Measurements from ENCODE around the gene SLC9A3. TPM values are rescaled to one million over a fixed set of nuclear protein-coding genes. Genes with fewer than 3 reads are reported as not detected.

Gene SLC9A3
- total RNA-seq, 1 experiment from 2014 or later, result 1.9 TPM

DNA sequence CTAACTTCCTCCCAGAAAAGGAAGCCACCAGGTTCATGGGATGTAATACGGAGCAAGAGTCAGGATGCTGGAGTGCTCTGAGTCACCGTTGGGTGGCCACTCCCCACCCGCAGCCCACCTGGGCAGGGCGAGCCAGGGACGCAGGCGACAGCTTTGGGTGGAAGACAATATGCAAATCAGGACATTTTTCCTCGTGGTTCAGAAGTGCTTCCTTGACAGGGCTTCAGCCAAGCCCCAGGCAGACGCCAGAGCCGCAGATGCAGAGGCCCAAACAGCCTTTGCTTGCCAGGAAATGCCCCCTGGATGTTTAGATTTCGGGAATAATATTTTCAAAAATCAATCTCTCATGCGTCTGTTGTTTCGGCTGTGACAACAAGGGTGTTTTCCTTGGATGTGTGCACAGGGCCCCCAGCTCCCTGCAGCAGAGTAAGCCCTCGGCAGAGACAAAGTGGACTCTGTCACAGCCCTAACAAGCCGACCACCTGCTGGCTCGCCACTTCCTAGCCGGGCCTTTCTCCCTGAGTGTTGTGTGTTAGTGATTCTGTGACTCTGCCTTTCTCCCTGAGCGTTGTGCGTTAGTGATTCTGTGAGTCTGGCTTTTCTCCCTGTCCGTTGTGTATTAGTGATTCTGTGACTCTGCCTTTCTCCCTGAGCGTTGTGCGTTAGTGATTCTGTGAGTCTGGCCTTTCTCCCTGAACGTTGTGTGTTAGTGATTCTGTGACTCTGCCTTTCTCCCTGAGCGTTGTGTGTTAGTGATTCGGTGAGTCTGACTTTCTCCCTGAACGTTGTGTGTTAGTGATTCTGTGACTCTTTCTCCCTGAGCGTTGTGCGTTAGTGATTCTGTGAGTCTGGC lies 11.8 kb upstream of the SLC9A3 start:
- ChIA-PET CTCF (no interaction called here), POLR2A (ENCODE audit: low non-redundant PET) (no interaction called here)
- BruUV-seq (replicated peaks), result no TSS peak
- TF ChIP-seq, protein P1, sequence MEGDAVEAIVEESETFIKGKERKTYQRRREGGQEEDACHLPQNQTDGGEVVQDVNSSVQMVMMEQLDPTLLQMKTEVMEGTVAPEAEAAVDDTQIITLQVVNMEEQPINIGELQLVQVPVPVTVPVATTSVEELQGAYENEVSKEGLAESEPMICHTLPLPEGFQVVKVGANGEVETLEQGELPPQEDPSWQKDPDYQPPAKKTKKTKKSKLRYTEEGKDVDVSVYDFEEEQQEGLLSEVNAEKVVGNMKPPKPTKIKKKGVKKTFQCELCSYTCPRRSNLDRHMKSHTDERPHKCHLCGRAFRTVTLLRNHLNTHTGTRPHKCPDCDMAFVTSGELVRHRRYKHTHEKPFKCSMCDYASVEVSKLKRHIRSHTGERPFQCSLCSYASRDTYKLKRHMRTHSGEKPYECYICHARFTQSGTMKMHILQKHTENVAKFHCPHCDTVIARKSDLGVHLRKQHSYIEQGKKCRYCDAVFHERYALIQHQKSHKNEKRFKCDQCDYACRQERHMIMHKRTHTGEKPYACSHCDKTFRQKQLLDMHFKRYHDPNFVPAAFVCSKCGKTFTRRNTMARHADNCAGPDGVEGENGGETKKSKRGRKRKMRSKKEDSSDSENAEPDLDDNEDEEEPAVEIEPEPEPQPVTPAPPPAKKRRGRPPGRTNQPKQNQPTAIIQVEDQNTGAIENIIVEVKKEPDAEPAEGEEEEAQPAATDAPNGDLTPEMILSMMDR (conservative IDR thresholded peaks at IDR 0.05; ENCODE audit: low read depth, low read length), result no peak
- TF ChIP-seq EZH2 (IDR thresholded peaks at IDR 0.05; ENCODE audit: borderline replicate concordance, low read depth, low read length, poor library complexity, severe bottlenecking), result no peak
- no peak for DNase-seq (ENCODE audit: low spot score)
- H3K4me1 ChIP-seq (ENCODE audit: insufficient read depth, low read length, poor library complexity, severe bottlenecking), result peaks cover 5% of the 10 kb centered on the region
- no peaks in the 10 kb centered on the region for H3K36me3 ChIP-seq (ENCODE audit: insufficient read depth, low read length, poor library complexity, severe bottlenecking)
- H3K9me3 ChIP-seq (ENCODE audit: low read depth, low read length, poor library complexity, severe bottlenecking), result no peaks in the 10 kb centered on the region
- no peak overlapping the region for H3K4me3 ChIP-seq (ENCODE audit: low read depth, low read length, poor library complexity, severe bottlenecking)
- intact Hi-C loops (cut with micrococcal nuclease; ENCODE audit: unreplicated experiment), result no loop called here
- H3K27me3 ChIP-seq (replicated peaks; ENCODE audit: insufficient read depth, low read depth, low read length, poor library complexity), result peaks cover 52% of the 10 kb centered on the region
- no peak overlapping the region for H3K27ac ChIP-seq (ENCODE audit: low read depth, low read length, poor library complexity, severe bottlenecking)

DNA sequence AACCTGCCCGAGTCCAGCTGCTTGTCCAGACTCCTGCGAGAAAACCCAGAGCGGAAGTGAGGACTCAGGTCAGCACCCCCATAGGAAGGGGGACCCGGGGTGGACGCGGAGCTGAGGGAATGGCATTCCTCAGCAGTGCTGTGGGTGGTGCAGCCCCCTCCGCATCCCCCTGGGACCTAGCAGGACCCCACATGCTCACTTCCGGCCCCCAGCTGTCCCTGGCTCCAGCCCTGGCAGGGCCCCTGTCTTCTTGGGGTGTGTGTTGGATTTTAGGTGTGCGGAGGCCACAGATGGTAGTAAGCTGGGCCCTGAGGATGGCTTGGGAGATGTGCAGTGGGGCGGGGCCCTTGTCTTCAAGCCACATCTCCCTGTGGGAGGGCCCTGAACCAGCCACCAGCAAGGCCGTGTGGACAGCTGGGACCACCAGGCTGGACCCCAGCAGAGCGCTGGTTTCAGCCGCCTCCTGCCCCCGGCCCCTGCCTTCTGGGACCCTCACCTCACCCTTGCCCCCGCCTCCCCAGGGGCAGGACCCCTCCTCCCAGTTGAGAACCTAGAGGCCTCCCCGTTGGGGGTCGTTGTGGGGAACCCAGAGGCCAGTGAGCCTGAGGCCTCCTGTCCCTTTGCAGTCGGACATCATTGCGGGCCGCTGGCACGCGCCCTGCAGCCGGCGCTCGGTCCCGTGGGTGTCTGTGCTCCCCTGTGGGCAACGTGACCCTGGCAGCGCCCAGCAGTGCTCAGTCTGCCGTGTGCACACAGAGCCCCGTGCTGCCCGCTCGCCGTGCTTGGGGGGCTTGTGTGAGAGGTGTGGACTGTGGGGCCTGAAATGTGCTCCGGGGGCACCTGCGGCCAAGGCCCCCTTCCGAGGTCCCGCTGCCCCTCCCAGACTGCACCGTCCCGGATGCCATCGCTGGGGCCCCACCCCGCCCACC lies 10.8 kb upstream of the SLC9A3 start:
- peaks cover 5% of the 10 kb centered on the region for H3K4me1 ChIP-seq (ENCODE audit: insufficient read depth, low read length, poor library complexity, severe bottlenecking)
- H3K4me3 ChIP-seq (ENCODE audit: low read depth, low read length, poor library complexity, severe bottlenecking), result no peak overlapping the region
- DNase-seq (ENCODE audit: low spot score), result no peak
- no peak overlapping the region for H3K27ac ChIP-seq (ENCODE audit: low read depth, low read length, poor library complexity, severe bottlenecking)
- BruUV-seq (replicated peaks), result no TSS peak
- H3K9me3 ChIP-seq (ENCODE audit: low read depth, low read length, poor library complexity, severe bottlenecking), result no peaks in the 10 kb centered on the region
- ChIA-PET POLR2A (ENCODE audit: low non-redundant PET) (no interaction called here), CTCF (no interaction called here)
- intact Hi-C loops (cut with micrococcal nuclease; ENCODE audit: unreplicated experiment), result no loop called here
- H3K36me3 ChIP-seq (ENCODE audit: insufficient read depth, low read length, poor library complexity, severe bottlenecking), result no peaks in the 10 kb centered on the region
- no peak for TF ChIP-seq EZH2 (IDR thresholded peaks at IDR 0.05; ENCODE audit: borderline replicate concordance, low read depth, low read length, poor library complexity, severe bottlenecking)
- TF ChIP-seq, protein P1 (conservative IDR thresholded peaks at IDR 0.05; ENCODE audit: low read depth, low read length), result no peak
- peaks cover 52% of the 10 kb centered on the region for H3K27me3 ChIP-seq (replicated peaks; ENCODE audit: insufficient read depth, low read depth, low read length, poor library complexity)

DNA sequence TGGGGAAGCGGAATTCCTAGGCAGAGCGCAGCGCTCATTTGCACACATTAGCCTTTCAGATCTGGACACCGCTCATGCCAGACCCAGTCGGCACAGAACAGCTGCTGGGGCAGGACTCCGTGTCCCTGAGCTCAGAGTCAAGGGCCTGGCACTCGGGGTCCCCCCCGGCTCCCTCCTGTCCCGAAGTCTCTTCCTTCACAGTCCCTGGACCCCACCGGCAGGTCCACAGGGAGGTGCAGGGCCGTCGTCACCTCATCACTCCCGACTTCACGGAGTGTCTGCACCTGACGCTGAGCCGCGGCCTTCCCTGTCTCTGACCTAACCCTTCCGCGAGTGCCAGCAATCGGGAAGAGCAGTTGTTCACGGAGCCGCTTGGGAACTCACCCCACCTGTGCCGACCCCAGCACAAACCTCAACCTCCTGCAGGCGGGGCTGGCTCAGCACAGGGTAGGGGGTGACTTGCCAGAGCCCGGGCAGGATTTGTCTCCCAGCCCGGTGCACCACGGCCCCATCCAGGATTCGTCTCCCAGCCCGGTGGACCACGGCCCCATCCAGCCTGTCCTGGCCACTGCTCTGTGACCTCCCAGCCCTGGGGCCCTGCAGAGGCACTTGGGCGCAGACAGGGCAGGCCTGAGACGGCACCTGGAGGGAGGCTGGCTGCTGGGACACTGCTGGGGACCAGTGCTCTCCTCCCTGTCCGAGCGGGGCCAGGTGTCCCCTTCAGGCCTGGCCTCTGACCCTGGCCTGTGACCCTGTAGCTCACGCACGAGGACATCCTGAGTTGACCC lies 9.9 kb upstream of the SLC9A3 start:
- H3K27me3 ChIP-seq (replicated peaks; ENCODE audit: insufficient read depth, low read depth, low read length, poor library complexity), result peaks cover 52% of the 10 kb centered on the region
- intact Hi-C loops (cut with micrococcal nuclease; ENCODE audit: unreplicated experiment), result no loop called here
- TF ChIP-seq, protein P1 (conservative IDR thresholded peaks at IDR 0.05; ENCODE audit: low read depth, low read length), result no peak
- TF ChIP-seq EZH2 (IDR thresholded peaks at IDR 0.05; ENCODE audit: borderline replicate concordance, low read depth, low read length, poor library complexity, severe bottlenecking), result no peak

More for the DNA sequence above, 9.9 kb upstream of the SLC9A3 start:
- Histone ChIP-seq H3K9me3 (ENCODE audit: low read depth, low read length, poor library complexity, severe bottlenecking) (no peaks in the 10 kb centered on the region), H3K4me1 (ENCODE audit: insufficient read depth, low read length, poor library complexity, severe bottlenecking) (no peaks in the 10 kb centered on the region), H3K36me3 (ENCODE audit: insufficient read depth, low read length, poor library complexity, severe bottlenecking) (no peaks in the 10 kb centered on the region), H3K4me3 (ENCODE audit: low read depth, low read length, poor library complexity, severe bottlenecking) (no peak overlapping the region), H3K27ac (ENCODE audit: low read depth, low read length, poor library complexity, severe bottlenecking) (no peak overlapping the region)
- ChIA-PET POLR2A (ENCODE audit: low non-redundant PET) (no interaction called here), CTCF (no interaction called here)
- DNase-seq (ENCODE audit: low spot score), result no peak
- no TSS peak for BruUV-seq (replicated peaks)

Measured in A673 (cell line).